ENCODE data around the gene RPL18.
"Not testable (repeated sequence)": the region's sequence is repeated elsewhere in the genome, so short reads cannot be mapped to it uniquely, and the experiment has no call there.

The RPL18 gene

DNA sequence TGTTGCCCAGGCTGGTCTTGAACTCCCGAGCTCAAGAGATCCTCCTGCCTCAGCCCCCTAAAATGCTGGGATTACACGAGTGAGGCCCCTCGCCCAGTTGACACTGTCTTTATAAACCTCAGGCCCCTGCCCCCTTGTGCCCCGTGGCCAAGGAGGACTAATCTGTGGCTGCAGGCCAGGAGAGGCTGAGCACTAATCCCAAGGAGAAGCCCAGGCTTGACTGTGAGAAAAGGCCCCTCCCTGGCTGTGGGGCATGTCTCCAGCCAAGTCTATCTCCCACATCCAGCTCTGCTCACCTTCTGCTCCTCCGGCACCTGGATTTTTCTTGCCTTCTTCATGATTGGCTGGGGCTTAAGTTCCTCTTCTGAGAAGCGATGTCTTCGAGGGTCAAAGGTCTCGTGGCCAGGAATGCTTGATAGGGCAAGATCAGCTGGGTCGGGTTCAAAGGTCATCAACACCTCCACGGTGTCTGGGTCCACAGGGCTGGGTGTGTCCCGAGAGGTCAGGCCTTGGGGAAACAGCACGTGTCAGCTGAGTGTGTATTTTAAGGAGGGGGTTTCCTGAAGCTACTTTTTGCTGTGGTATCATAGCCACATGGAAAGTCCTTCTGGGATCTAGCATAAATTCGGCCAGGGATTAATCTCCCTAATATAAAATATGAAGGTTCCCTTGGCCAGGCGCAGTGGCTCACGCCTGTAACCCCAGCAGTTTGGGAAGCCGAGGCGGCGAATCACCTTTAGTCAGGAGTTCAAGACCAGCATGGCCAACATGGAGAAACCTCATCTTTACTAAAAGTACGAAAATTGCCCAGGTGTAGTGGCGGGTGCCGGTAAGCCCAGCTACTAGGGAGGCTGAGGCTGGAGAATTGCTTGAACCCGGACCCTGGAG is 14.4 kb upstream of the RPL18 start:
- peaks cover 44% of the 10 kb centered on the region for H3K36me3 ChIP-seq (ENCODE audit: insufficient read depth, low read length)
- peak overlapping the region; percentile 93 for H3K9ac ChIP-seq (ENCODE audit: low read depth, low read length)
- H3K9me3 ChIP-seq (ENCODE audit: insufficient read depth, low read length, severe bottlenecking), result no peaks in the 10 kb centered on the region
- H3K4me3 ChIP-seq (ENCODE audit: low read depth in 1 of 2, low read length in 2 of 2), result peak overlapping the region in 1 of 2 experiments; percentile 87; a peak in 2 of 4 replicates
- no peak overlapping the region for H2AFZ ChIP-seq (ENCODE audit: low read depth, low read length)
- H3K4me2 ChIP-seq (ENCODE audit: insufficient read depth, low read length), result peak overlapping the region; percentile 85
- no peaks in the 10 kb centered on the region for H3K27me3 ChIP-seq (ENCODE audit: insufficient read depth, low read length, poor library complexity)
- H3K79me2 ChIP-seq (ENCODE audit: insufficient read depth, low read length), result peaks cover 18% of the 10 kb centered on the region
- ATAC-seq (ENCODE audit: insufficient read depth, low read depth) (no peak), DNase-seq (peak; percentile 9)
- H3K4me1 ChIP-seq (ENCODE audit: insufficient read depth, low read length), result peaks cover 49% of the 10 kb centered on the region
- TF ChIP-seq, protein P1, sequence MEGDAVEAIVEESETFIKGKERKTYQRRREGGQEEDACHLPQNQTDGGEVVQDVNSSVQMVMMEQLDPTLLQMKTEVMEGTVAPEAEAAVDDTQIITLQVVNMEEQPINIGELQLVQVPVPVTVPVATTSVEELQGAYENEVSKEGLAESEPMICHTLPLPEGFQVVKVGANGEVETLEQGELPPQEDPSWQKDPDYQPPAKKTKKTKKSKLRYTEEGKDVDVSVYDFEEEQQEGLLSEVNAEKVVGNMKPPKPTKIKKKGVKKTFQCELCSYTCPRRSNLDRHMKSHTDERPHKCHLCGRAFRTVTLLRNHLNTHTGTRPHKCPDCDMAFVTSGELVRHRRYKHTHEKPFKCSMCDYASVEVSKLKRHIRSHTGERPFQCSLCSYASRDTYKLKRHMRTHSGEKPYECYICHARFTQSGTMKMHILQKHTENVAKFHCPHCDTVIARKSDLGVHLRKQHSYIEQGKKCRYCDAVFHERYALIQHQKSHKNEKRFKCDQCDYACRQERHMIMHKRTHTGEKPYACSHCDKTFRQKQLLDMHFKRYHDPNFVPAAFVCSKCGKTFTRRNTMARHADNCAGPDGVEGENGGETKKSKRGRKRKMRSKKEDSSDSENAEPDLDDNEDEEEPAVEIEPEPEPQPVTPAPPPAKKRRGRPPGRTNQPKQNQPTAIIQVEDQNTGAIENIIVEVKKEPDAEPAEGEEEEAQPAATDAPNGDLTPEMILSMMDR (IDR thresholded peaks at IDR 0.05; ENCODE audit: borderline replicate concordance, extremely low read depth, low read length, poor library complexity, severe bottlenecking), result no peak
- TF ChIP-seq EZH2 (IDR thresholded peaks at IDR 0.05; ENCODE audit: borderline replicate concordance, low read depth, low read length, severe bottlenecking), result no peak
- H3K27ac ChIP-seq (ENCODE audit: low read length), result peak overlapping the region; percentile 82
- peaks cover 11% of the 10 kb centered on the region for H4K20me1 ChIP-seq (ENCODE audit: insufficient read depth, low read length)

DNA sequence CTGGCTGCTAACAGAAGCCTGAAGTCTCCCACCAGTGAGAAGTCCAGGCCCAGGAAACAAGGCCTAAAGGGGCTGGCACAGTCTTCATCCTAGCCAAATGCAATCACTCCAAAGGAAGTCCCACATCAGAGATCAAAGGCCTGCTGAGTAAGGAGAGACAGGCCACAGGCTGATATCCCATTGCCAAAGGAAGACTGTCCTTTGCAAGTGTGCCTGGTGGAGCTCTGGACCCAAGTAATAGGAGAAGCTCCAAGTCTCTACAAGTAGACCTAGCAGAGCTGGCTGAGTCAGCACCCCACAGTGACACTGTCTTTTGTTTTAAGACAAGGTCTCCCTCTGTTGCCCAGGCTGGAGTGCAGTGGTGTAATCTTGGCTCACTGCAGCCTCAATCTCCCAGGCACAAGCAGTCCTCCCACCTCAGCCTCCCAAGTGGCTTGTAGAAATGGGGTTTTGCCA is 13.7 kb upstream of the RPL18 start:
- Histone ChIP-seq H3K79me2 (ENCODE audit: insufficient read depth, low read length) (peaks cover 18% of the 10 kb centered on the region), H3K27ac (ENCODE audit: low read length) (peak overlapping the region; percentile 82), H3K4me2 (ENCODE audit: insufficient read depth, low read length) (0 out of 2 replicates have a peak overlapping the region, but pooled peaks have one; percentile 85), H3K9ac (ENCODE audit: low read depth, low read length) (peak overlapping the region; percentile 14; the same call in 1 of the 2 replicates), H3K27me3 (ENCODE audit: insufficient read depth, low read length, poor library complexity) (no peaks in the 10 kb centered on the region), H4K20me1 (ENCODE audit: insufficient read depth, low read length) (peaks cover 11% of the 10 kb centered on the region), H3K36me3 (ENCODE audit: insufficient read depth, low read length) (peaks cover 51% of the 10 kb centered on the region), H3K4me1 (ENCODE audit: insufficient read depth, low read length) (peaks cover 44% of the 10 kb centered on the region), H3K9me3 (ENCODE audit: insufficient read depth, low read length, severe bottlenecking) (no peaks in the 10 kb centered on the region), H2AFZ (ENCODE audit: low read depth, low read length) (no peak overlapping the region), H3K4me3 (ENCODE audit: low read depth in 1 of 2, low read length in 2 of 2) (no peak overlapping the region)
- ATAC-seq (ENCODE audit: insufficient read depth, low read depth) (no peak), DNase-seq (no peak)
- TF ChIP-seq, protein P1 (IDR thresholded peaks at IDR 0.05; ENCODE audit: borderline replicate concordance, extremely low read depth, low read length, poor library complexity, severe bottlenecking), result no peak
- TF ChIP-seq EZH2 (IDR thresholded peaks at IDR 0.05; ENCODE audit: borderline replicate concordance, low read depth, low read length, severe bottlenecking), result no peak

DNA sequence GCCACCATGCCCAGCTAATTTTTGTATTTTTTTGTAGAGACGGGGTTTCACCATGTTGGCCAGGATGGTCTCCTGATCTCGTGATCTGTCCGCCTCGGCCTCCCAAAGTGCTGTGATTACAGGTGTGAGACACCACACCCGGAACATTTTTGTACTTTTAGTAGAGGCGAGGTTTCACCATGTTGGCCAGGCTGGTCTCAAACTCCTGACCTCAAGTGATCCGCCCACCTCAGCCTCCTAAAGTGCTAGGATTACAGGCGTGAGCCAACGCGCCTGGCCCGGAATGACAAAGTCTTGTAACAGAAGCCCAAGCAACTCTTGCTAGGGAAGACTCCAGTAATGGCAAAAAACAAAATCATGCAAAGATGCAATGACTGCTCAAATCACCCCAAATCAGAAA is 13.3 kb upstream of the RPL18 start:
- H2AFZ ChIP-seq (ENCODE audit: low read depth, low read length); H3K27me3 ChIP-seq (ENCODE audit: insufficient read depth, low read length, poor library complexity); H3K9me3 ChIP-seq (ENCODE audit: insufficient read depth, low read length, severe bottlenecking); DNase-seq; H3K4me2 ChIP-seq (ENCODE audit: insufficient read depth, low read length); H3K4me3 ChIP-seq (ENCODE audit: low read depth in 1 of 2, low read length in 2 of 2); ATAC-seq (ENCODE audit: insufficient read depth, low read depth); H3K9ac ChIP-seq (ENCODE audit: low read depth, low read length): not testable (repeated sequence)
- Histone ChIP-seq H3K79me2 (ENCODE audit: insufficient read depth, low read length) (peaks cover 18% of the 10 kb centered on the region), H3K27ac (ENCODE audit: low read length) (peak overlapping the region; percentile 82), H3K36me3 (ENCODE audit: insufficient read depth, low read length) (peaks cover 54% of the 10 kb centered on the region), H4K20me1 (ENCODE audit: insufficient read depth, low read length) (peaks cover 11% of the 10 kb centered on the region), H3K4me1 (ENCODE audit: insufficient read depth, low read length) (peaks cover 43% of the 10 kb centered on the region)

DNA sequence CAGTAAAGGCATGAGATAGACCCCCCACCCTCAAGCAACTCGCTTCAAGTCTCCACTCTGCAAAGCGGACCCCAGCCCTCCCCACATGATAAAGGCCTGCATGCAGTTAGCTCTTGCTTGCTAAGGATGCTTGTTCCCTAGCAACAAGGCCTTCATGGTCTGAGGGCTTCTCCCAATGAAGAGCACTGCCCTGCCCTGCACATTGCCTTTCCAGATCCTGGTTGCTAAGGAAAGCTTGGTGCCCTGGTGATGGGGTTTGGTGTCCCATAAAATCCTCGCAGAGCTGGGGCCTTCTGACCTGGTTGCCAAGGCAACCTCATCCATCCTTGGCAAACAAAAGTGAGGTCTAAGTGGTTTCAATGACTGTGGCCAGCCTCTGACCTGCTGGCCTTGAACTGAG is 12.2 kb upstream of the RPL18 start:
- no peak for TF ChIP-seq EZH2 (IDR thresholded peaks at IDR 0.05; ENCODE audit: borderline replicate concordance, low read depth, low read length, severe bottlenecking)
- TF ChIP-seq, protein P1 (IDR thresholded peaks at IDR 0.05; ENCODE audit: borderline replicate concordance, extremely low read depth, low read length, poor library complexity, severe bottlenecking), result no peak
- Histone ChIP-seq H3K9me3 (ENCODE audit: insufficient read depth, low read length, severe bottlenecking) (no peaks in the 10 kb centered on the region), H3K36me3 (ENCODE audit: insufficient read depth, low read length) (peaks cover 61% of the 10 kb centered on the region), H3K9ac (ENCODE audit: low read depth, low read length) (no peak overlapping the region), H3K4me3 (ENCODE audit: low read depth in 1 of 2, low read length in 2 of 2) (no peak overlapping the region), H3K27ac (ENCODE audit: low read length) (no peak overlapping the region), H3K79me2 (ENCODE audit: insufficient read depth, low read length) (peaks cover 15% of the 10 kb centered on the region), H3K27me3 (ENCODE audit: insufficient read depth, low read length, poor library complexity) (no peaks in the 10 kb centered on the region), H2AFZ (ENCODE audit: low read depth, low read length) (no peak overlapping the region), H3K4me2 (ENCODE audit: insufficient read depth, low read length) (no peak overlapping the region), H4K20me1 (ENCODE audit: insufficient read depth, low read length) (peaks cover 8% of the 10 kb centered on the region), H3K4me1 (ENCODE audit: insufficient read depth, low read length) (peaks cover 35% of the 10 kb centered on the region)
- DNase-seq, result peak; percentile 8
- no peak for ATAC-seq (ENCODE audit: insufficient read depth, low read depth)

All from DND-41 (cell line).